Body of pancreas (tissue), 4 donors: ENCODE measurements around the gene POLR1B.

Experiments used
- CTCF ChIP-seq, 7 experiments: fragments of 450-650 bp in 4 of 7; fragments of 200-600 bp in 3 of 7; sonication (generic) in 3 of 7; IDR thresholded peaks; one replicate each; pipeline ENCODE4 v1.5.1; 2016 to 2019; ENCODE audit warnings: antibody characterized with exemption in 7 of 7
- POLR2A ChIP-seq, 3 donors: fragments of 450-650 bp; IDR thresholded peaks; one replicate each; pipeline ENCODE4 v1.6.1; 2016; ENCODE audit warnings: antibody characterized with exemption in 3 of 3, mild to moderate bottlenecking in 2 of 3

GRCh38 chr2:112604952-112605351 lies 62.7 kb downstream of the POLR1B start:
- TF ChIP-seq POLR2A (IDR thresholded peaks at IDR 0.05) = no peak
- no peak for TF ChIP-seq CTCF (IDR thresholded peaks at IDR 0.05)
